Keratinocyte (primary cell): ENCODE data around the gene TRIP13. TPM values are rescaled to one million over a fixed set of nuclear protein-coding genes. Genes with fewer than 3 reads are reported as not detected.

Experiments used
- DNase-seq: peaks from one replicate; pipeline ENCODE4 v3.0.0-alpha.2; 2011; ENCODE audit warnings: low read depth, missing footprints, low spot score
- FAIRE-seq: peaks from 2 replicates; lab custom pipeline; 2011; peaks lifted over from hg19 to GRCh38; lab: Jason Lieb, UNC
- H2AFZ ChIP-seq: 2 replicates; pipeline ENCODE4 v1.6.0; 2012; ENCODE audit warnings: low read length, control low read depth, inconsistent platforms; ENCODE audit not compliant: control insufficient read depth
- H3K27ac ChIP-seq: 2 replicates; pipeline ENCODE4 v1.5.1; 2011; ENCODE audit warnings: low read length; ENCODE audit not compliant: control insufficient read depth, insufficient read depth
- H3K27me3 ChIP-seq: 3 replicates; pipeline ENCODE4 v1.6.0; 2011; ENCODE audit warnings: low read length; ENCODE audit not compliant: control insufficient read depth, insufficient read depth; ENCODE audit errors: extremely low read depth
- H3K36me3 ChIP-seq, 2 experiments: 2 replicates in 1 of 2; 3 replicates in 1 of 2; pipeline ENCODE4 v1.5.1; 2011; ENCODE audit warnings: low read length in 2 of 2, mild to moderate bottlenecking in 1 of 2; ENCODE audit not compliant: control insufficient read depth in 2 of 2, insufficient read depth in 2 of 2; ENCODE audit errors: extremely low read depth in 1 of 2
- H3K4me1 ChIP-seq: 3 replicates; pipeline ENCODE4 v1.5.1; 2011; ENCODE audit warnings: low read length; ENCODE audit not compliant: control insufficient read depth, insufficient read depth; ENCODE audit errors: extremely low read depth
- H3K4me2 ChIP-seq: 3 replicates; pipeline ENCODE4 v1.6.0; 2011; ENCODE audit warnings: low read depth, low read length; ENCODE audit not compliant: control insufficient read depth, insufficient read depth; ENCODE audit errors: extremely low read depth
- H3K4me3 ChIP-seq, 3 experiments: fragments of 200-600 bp in 1 of 3; sonication (generic) in 1 of 3; 2 replicates in 2 of 3; 3 replicates in 1 of 3; pipeline ENCODE4 v1.5.1; 2011 to 2016; ENCODE audit warnings: low read length in 3 of 3, mild to moderate bottlenecking in 3 of 3, control low read depth in 2 of 3, inconsistent platforms in 1 of 3, low read depth in 1 of 3, mixed read lengths in 1 of 3, mixed run types in 1 of 3, moderate library complexity in 1 of 3; ENCODE audit not compliant: control insufficient read depth in 2 of 3, insufficient read depth in 2 of 3; ENCODE audit errors: extremely low read depth in 1 of 3
- H3K79me2 ChIP-seq: 2 replicates; pipeline ENCODE4 v1.6.0; 2012; ENCODE audit warnings: low read length; ENCODE audit not compliant: control insufficient read depth, insufficient read depth
- H3K9ac ChIP-seq: 3 replicates; pipeline ENCODE4 v1.6.0; 2011; ENCODE audit warnings: low read length; ENCODE audit not compliant: control insufficient read depth, insufficient read depth; ENCODE audit errors: extremely low read depth
- H3K9me1 ChIP-seq: 3 replicates; pipeline ENCODE4 v1.6.0; 2011; ENCODE audit warnings: low read length; ENCODE audit not compliant: control insufficient read depth, insufficient read depth; ENCODE audit errors: extremely low read depth
- H3K9me3 ChIP-seq: 2 replicates; pipeline ENCODE4 v1.5.1; 2012; ENCODE audit warnings: low read depth, low read length; ENCODE audit not compliant: control insufficient read depth
- H4K20me1 ChIP-seq: 3 replicates; pipeline ENCODE4 v1.6.0; 2011; ENCODE audit warnings: low read length; ENCODE audit not compliant: control insufficient read depth, insufficient read depth; ENCODE audit errors: extremely low read depth
- CTCF ChIP-seq, 3 experiments: IDR thresholded peaks in 1 of 3; conservative IDR thresholded peaks in 1 of 3; optimal IDR thresholded peaks in 1 of 3; 2 replicates in 2 of 3; 3 replicates in 1 of 3; pipeline versions ENCODE3 to v1.5.1; 2011; ENCODE audit warnings: low read length in 3 of 3, mild to moderate bottlenecking in 3 of 3, moderate library complexity in 2 of 3, control low read depth in 1 of 3, inconsistent platforms in 1 of 3; ENCODE audit not compliant: insufficient read depth in 2 of 3; ENCODE audit errors: extremely low read depth in 1 of 3
- EZH2 ChIP-seq: IDR thresholded peaks from one replicate; pipeline ENCODE4 v1.6.1; 2012; ENCODE audit warnings: inconsistent platforms, mild to moderate bottlenecking, low read length, moderate library complexity
- dilution Hi-C: fragments of 300-500 bp; cut with MboI; formaldehyde crosslinking; loops from one replicate; pipeline ENCODE4 v1.7.0; 2020; ENCODE audit warnings: low sequenced_read_pairs; ENCODE audit not compliant: extremely low pct_ligation_motif_present
- polyA plus RNA-seq, 5 experiments: library from polyadenylated mRNA; depleted of rRNA in 3 of 5; stranded (reverse) in 3 of 5; stranded (forward) in 1 of 5; unstranded in 1 of 5; fragments of >200 nt; gene quantifications; 1 replicate in 1 of 5; 2 replicates in 3 of 5; 3 replicates in 1 of 5; pipeline versions ENCODE4 v1.2.1 to v1.2.3, GENCODE V29; 2011 to 2012; ENCODE audit warnings: missing spikeins in 2 of 5, low read depth in 1 of 5, low replicate concordance in 1 of 5

The TRIP13 gene
- polyA plus RNA-seq, 1 donor (not counting 4 experiments of a cell fraction or from before 2014, with no cell fraction given) = 37.8 TPM

GRCh38 chr5:880816-881550 is 11.7 kb upstream of the TRIP13 start:
- Histone ChIP-seq H3K27ac (no peak overlapping the region), H3K36me3 (peaks cover 46 to 55% of the 10 kb centered on the region in 2 experiments), H3K9ac (no peak overlapping the region), H3K4me1 (no peaks in the 10 kb centered on the region), H3K79me2 (peaks cover 46% of the 10 kb centered on the region), H4K20me1 (peaks cover 13% of the 10 kb centered on the region), H2AFZ (no peak overlapping the region), H3K27me3 (no peaks in the 10 kb centered on the region), H3K4me3 (no peak overlapping the region), H3K9me1 (no peaks in the 10 kb centered on the region), H3K4me2 (no peak overlapping the region), H3K9me3 (no peaks in the 10 kb centered on the region)
- DNase-seq = no peak
- FAIRE-seq = no peak
- no peak for TF ChIP-seq EZH2
- TF ChIP-seq CTCF (optimal IDR thresholded peaks at IDR 0.05 in 1 of 3, IDR thresholded peaks at IDR 0.05 in 1 of 3, conservative IDR thresholded peaks at IDR 0.05 in 1 of 3; ENCODE audit: extremely low read depth in 1 of 3, insufficient read depth in 2 of 3, low read length in 3 of 3) = no peak
- dilution Hi-C loops = no loop called here

GRCh38 chr5:881551-881935 is 11.1 kb upstream of the TRIP13 start:
- H3K4me3 ChIP-seq = no peak overlapping the region
- peaks cover 49 to 58% of the 10 kb centered on the region in 2 experiments for H3K36me3 ChIP-seq
- H3K4me2 ChIP-seq = no peak overlapping the region
- H3K27ac ChIP-seq = no peak overlapping the region
- H3K27me3 ChIP-seq = no peaks in the 10 kb centered on the region
- H3K4me1 ChIP-seq = no peaks in the 10 kb centered on the region
- H2AFZ ChIP-seq = no peak overlapping the region
- TF ChIP-seq EZH2 = no peak
- no peak for TF ChIP-seq CTCF (optimal IDR thresholded peaks at IDR 0.05 in 1 of 3, IDR thresholded peaks at IDR 0.05 in 1 of 3, conservative IDR thresholded peaks at IDR 0.05 in 1 of 3; ENCODE audit: extremely low read depth in 1 of 3, insufficient read depth in 2 of 3, low read length in 3 of 3)
- dilution Hi-C loops = no loop called here
- no peak for FAIRE-seq
- H3K9me1 ChIP-seq = no peaks in the 10 kb centered on the region
- no peak for DNase-seq
- H3K9ac ChIP-seq = no peak overlapping the region
- no peaks in the 10 kb centered on the region for H3K9me3 ChIP-seq
- H4K20me1 ChIP-seq = peaks cover 13% of the 10 kb centered on the region
- H3K79me2 ChIP-seq = peaks cover 51% of the 10 kb centered on the region
